NCI-H2227 treated with DMSO at 0.1 percent for 48 hours (cell line): Measurements from ENCODE around the gene PFDN1.

Experiments
- DNase-seq: peaks from one replicate; lab custom pipeline; 2025; lab: John Stamatoyannopoulos, UW

PFDN1 gene

GRCh38 chr5:140238756-140239155, 64.1 kb downstream of the PFDN1 start:
- no peak for DNase-seq

GRCh38 chr5:140236891-140237598, 65.9 kb downstream of the PFDN1 start:
- no peak for DNase-seq

- DNase-seq, result no peak
Measured at GRCh38 chr5:140235791-140236551, 66.9 kb downstream of the PFDN1 start.

- DNase-seq, result no peak
Measured at GRCh38 chr5:140234377-140234989, 68.4 kb downstream of the PFDN1 start.

GRCh38 chr5:140232731-140233130, 70.2 kb downstream of the PFDN1 start:
- no peak for DNase-seq

GRCh38 chr5:140230373-140230772, 72.5 kb downstream of the PFDN1 start:
- no peak for DNase-seq

- DNase-seq, result no peak
Measured at GRCh38 chr5:140228364-140228837, 74.5 kb downstream of the PFDN1 start.

GRCh38 chr5:140227046-140227445, 75.9 kb downstream of the PFDN1 start:
- DNase-seq, result no peak

GRCh38 chr5:140225396-140225795, 77.5 kb downstream of the PFDN1 start:
- no peak for DNase-seq

- DNase-seq, result no peak
Measured at GRCh38 chr5:140224658-140225057, 78.2 kb downstream of the PFDN1 start.

- no peak for DNase-seq
Measured at GRCh38 chr5:140223567-140223966, 79.3 kb downstream of the PFDN1 start.

GRCh38 chr5:140222416-140222815, 80.5 kb downstream of the PFDN1 start:
- DNase-seq, result no peak

GRCh38 chr5:140221697-140222223, 81.1 kb downstream of the PFDN1 start:
- no peak for DNase-seq

GRCh38 chr5:140220698-140221064, 82.2 kb downstream of the PFDN1 start:
- DNase-seq, result no peak

GRCh38 chr5:140220032-140220697, 82.7 kb downstream of the PFDN1 start:
- DNase-seq, result no peak

- DNase-seq, result no peak
Measured at GRCh38 chr5:140219068-140219991, 83.6 kb downstream of the PFDN1 start.

GRCh38 chr5:140217299-140218026, 85.4 kb downstream of the PFDN1 start:
- no peak for DNase-seq

GRCh38 chr5:140216478-140217074, 86.3 kb downstream of the PFDN1 start:
- no peak for DNase-seq

GRCh38 chr5:140215276-140215675, 87.6 kb downstream of the PFDN1 start:
- no peak for DNase-seq

GRCh38 chr5:140214831-140215230, 88.1 kb downstream of the PFDN1 start:
- DNase-seq, result no peak
